Psoas muscle (tissue), 8 donors: ENCODE results near the gene GPR17. TPM values are rescaled to one million over a fixed set of nuclear protein-coding genes. Genes with fewer than 3 reads are reported as not detected.

Experiments used
- ATAC-seq, 4 donors: fragments of 200-7000 bp; cut with Tn5 transposase; one replicate each; pipeline ENCODE4 v1.9.1; 2020; ENCODE audit warnings: moderate library complexity in 3 of 4, mild to moderate bottlenecking in 2 of 4
- DNase-seq, 2 donors: peaks; one replicate each; pipeline ENCODE4 v3.0.0-alpha.2; 2020
- H3K27ac ChIP-seq: fragments of 200-600 bp; one replicate; pipeline ENCODE4 v1.8.0; 2022
- H3K27me3 ChIP-seq, 3 donors: fragments of 200-600 bp in 1 of 3; one replicate each; pipeline versions ENCODE4 v1.6.1 to v1.8.0; 2013 to 2022; ENCODE audit warnings: low read length in 2 of 3, mild to moderate bottlenecking in 2 of 3, moderate library complexity in 1 of 3; ENCODE audit not compliant: insufficient read depth in 3 of 3
- H3K36me3 ChIP-seq, 2 donors: fragments of 200-600 bp in 1 of 2; one replicate each; pipeline versions ENCODE4 v1.6.1 to v1.8.0; 2013 to 2022; ENCODE audit warnings: low read depth in 1 of 2, mild to moderate bottlenecking in 1 of 2, moderate library complexity in 1 of 2; ENCODE audit not compliant: insufficient read depth in 1 of 2
- H3K4me1 ChIP-seq: fragments of 200-600 bp; one replicate; pipeline ENCODE4 v1.8.0; 2022
- H3K4me3 ChIP-seq: fragments of 200-600 bp; one replicate; pipeline ENCODE4 v1.8.0; 2022; ENCODE audit warnings: mild to moderate bottlenecking
- H3K9me3 ChIP-seq: fragments of 200-600 bp; one replicate; pipeline ENCODE4 v1.8.0; 2022
- CTCF ChIP-seq: fragments of 200-600 bp; IDR thresholded peaks from one replicate; pipeline ENCODE4 v1.8.0; 2022; ENCODE audit warnings: antibody characterized with exemption
- WGBS, 3 donors: extraction: QIAGEN DNeasy Blood & Tissue Kit; methylation state at CpG; one replicate each; pipeline versions ENCODE4 v1.1.6 to v1.1.7; 2013; 5-methylcytosine and 5-hydroxymethylcytosine counted together
- intact Hi-C, 2 donors: fragments of 100-400 bp; cut with DNase I; formaldehyde crosslinking; loops; one replicate each; pipeline versions ENCODE4 v1.11.0 to v1.14.2; 2022
- polyA plus RNA-seq, 3 donors: library from polyadenylated mRNA; stranded (reverse); fragments of 200-250 nt; gene quantifications; one replicate each; pipeline ENCODE4 v1.2.3, GENCODE V29; 2013
- total RNA-seq, 4 donors: library from RNA; stranded (reverse); fragmentation: NEBNext Ultra II Directional in 2 of 4; extraction: Animal tissue kit (Norgen Biotek cat#: 25700) in 2 of 4; gene quantifications; one replicate each; pipeline versions ENCODE4 v1.2.1 to v1.2.4, GENCODE V29; 2021 to 2023
- donor health status: healthy with polysubstance abuse.
- donor health status: DM: no; HTN: no; CAD: no; lungs with moderate emphysema.
- donor health status: Bipolar disorder and iron deficiency.
- donor health status: healthy.
- donor health status: DM: yes; HTN: yes; CAD: no.
- donor health status: DM: no; HTN: no; CAD: no.
- donor health status: DM: no; HTN: no; CAD: no.
- donor health status: DM: yes; HTN: yes; CAD: no.

The GPR17 gene
- total and polyA plus RNA-seq, 7 donors = 0.14 to 0.35 (median 0.19) TPM; not detected in 3

GRCh38 chr2:127674241-127675209, 28.6 kb downstream of the GPR17 start:
- Histone ChIP-seq H3K4me1 (peaks cover 3% of the 10 kb centered on the region), H3K9me3 (no peaks in the 10 kb centered on the region), H3K4me3 (peak overlapping the region; percentile 76), H3K36me3 (no peaks in the 10 kb centered on the region), H3K27ac (peak overlapping the region; percentile 49), H3K27me3 (peaks cover 0 to 12% (median 7%) of the 10 kb centered on the region in 3 donors)
- peak; percentile 48 to 65 for DNase-seq
- peak; percentile 29 to 64 (median 47) for ATAC-seq
- intact Hi-C loops = no loop called here
- TF ChIP-seq CTCF = no peak
- WGBS, 3 donors = 7 to 14% (median 14%) methylated on average over 50 to 72 of the region's 72 CpGs

DNA sequence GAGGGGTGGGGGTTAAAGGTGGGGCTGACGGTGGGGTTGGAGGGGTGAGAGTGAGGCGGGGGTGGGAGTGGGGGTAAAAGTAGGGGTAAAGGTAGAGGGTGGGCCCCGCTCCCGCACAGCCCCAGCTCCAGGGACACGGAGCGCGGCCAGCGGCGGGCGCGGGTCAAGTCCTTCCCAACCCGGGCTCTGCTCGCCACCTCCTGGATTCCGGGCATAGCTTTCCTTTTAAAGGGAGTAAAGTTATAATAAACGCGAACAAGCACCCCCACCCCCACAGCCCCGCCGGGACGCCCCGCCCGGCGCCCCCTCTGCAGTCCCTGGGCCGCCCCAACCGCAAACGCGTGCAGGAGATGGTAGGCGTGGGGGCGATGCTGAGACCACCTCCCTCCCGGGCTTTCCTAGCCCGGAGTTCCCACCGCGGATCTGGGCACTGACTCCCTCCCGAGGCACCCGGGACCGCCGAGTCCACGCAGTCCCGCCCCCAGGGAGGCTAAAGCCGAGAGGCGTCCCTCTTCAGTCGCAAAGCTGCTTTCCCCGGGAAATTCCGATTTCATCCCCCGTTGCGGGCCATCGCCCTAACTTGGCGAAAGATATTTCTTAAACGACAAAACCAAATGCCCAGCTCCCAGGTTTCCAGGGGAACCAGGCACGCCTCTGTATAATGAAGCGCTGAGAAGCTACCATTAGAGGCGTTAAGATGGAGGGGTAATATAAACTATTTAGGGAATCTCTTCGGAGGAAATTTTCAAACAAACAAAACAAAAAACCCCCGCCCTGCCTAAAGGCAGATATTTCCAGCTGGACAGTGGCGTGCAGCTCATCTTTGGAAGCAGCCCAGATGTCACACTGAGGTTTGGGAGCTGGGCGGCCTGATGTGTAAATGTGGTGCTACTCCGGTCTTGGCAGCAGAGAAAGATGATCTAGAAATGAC, 29.6 kb downstream of the GPR17 start, which contains the start of gene LIMS2:
LIMS2 (minus strand) TSS at position 200 of the 931 bp plus-strand sequence. CDS start 506 bp downstream, outside the sequence.
- H3K27ac ChIP-seq = peak within 1 kb of the TSS; percentile 61
- peak; percentile 8 for TF ChIP-seq CTCF
- peak within 1 kb of the TSS; percentile 76 for H3K4me3 ChIP-seq
- no peaks in the 10 kb centered on the region for H3K9me3 ChIP-seq
- H3K27me3 ChIP-seq = peaks cover 0 to 12% (median 7%) of the 10 kb centered on the region in 3 donors
- H3K36me3 ChIP-seq = no peaks in the 10 kb centered on the region
- H3K4me1 ChIP-seq = peaks cover 3% of the 10 kb centered on the region
- 2% methylated on average over 50 to 56 of the region's 56 CpGs for WGBS, 3 donors
- peak; percentile 29 to 60 (median 40) for ATAC-seq
- intact Hi-C loops = no loop called here
- peak in 1 of 2 donors; percentile 66 for DNase-seq

DNA sequence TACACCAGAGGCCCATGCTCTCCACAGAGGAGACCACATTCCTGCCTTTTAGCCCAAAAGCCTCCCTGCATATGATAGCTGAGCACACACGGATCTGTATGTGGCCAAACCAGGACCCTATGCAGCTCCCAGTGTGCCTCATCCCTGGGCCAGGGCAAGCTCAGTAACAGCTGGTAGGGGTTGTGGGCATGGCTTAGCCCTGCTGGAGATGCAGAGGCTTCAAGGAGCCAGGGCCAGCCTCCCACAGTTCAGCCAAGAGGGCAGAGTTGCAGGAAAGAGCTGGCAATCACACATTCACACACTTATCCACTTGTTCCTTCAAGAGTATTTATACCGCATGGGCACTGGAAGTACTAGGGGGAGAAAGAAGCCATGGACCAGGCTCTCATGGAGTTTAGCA, 31.0 kb downstream of the GPR17 start:
- no peak for ATAC-seq
- no peaks in the 10 kb centered on the region for H3K9me3 ChIP-seq
- 49 to 71% (median 68%) methylated on average over 2 of the region's 2 CpGs for WGBS, 3 donors
- no peak for TF ChIP-seq CTCF
- no peaks in the 10 kb centered on the region for H3K36me3 ChIP-seq
- H3K27ac ChIP-seq = no peak overlapping the region
- intact Hi-C loops = no loop called here
- H3K27me3 ChIP-seq = peaks cover 0 to 12% (median 7%) of the 10 kb centered on the region in 3 donors
- no peak overlapping the region for H3K4me3 ChIP-seq
- DNase-seq = peak in 1 of 2 donors; percentile 38
- H3K4me1 ChIP-seq = peaks cover 9% of the 10 kb centered on the region

DNA sequence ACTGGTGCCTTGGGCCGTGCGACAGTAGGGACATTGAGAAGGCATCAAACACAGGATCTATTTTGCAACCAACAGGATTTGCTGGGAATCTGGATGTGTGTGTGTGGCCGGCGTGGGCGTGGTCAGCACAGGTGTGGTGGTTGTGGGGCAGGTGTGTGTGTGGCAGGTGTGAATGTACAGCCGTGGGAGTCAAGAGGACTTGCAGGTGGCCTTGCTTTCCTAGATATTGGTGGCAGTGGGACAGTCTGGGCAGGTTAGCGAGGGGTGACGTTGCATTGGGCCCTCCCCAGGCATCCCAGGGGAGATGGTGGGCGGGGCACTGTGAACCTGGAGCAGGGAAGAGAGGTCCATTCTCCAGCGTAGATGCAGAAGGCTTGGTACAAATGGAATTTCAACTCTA, 32.6 kb downstream of the GPR17 start:
- no peaks in the 10 kb centered on the region for H3K9me3 ChIP-seq
- ATAC-seq = no peak
- H3K27me3 ChIP-seq = peaks cover 0 to 12% (median 7%) of the 10 kb centered on the region in 3 donors
- no peak for TF ChIP-seq CTCF
- no peaks in the 10 kb centered on the region for H3K36me3 ChIP-seq
- 82 to 86% (median 86%) methylated on average over 10 of the region's 10 CpGs for WGBS, 3 donors
- DNase-seq = no peak
- H3K4me1 ChIP-seq = peaks cover 9% of the 10 kb centered on the region
- intact Hi-C loops = no loop called here
- no peak overlapping the region for H3K4me3 ChIP-seq
- H3K27ac ChIP-seq = no peak overlapping the region
